HFFc6 (cell line): ENCODE results near the gene GPANK1. TPM values are rescaled to one million over a fixed set of nuclear protein-coding genes. Genes with fewer than 3 reads are reported as not detected.

Experiments used
- DNase-seq: peaks from one replicate; pipeline ENCODE4 v3.0.0-alpha.2; 2018
- H3K27ac Mint-ChIP-seq: 2 replicates; pipeline ENCODE4 v1.8.0; 2020; ENCODE audit warnings: mild to moderate bottlenecking, mixed read lengths
- H3K27me3 Mint-ChIP-seq: 2 replicates; pipeline ENCODE4 v1.8.0; 2021; ENCODE audit warnings: mild to moderate bottlenecking, moderate library complexity, mixed read lengths; ENCODE audit not compliant: insufficient read depth
- H3K36me3 Mint-ChIP-seq: 2 replicates; pipeline ENCODE4 v1.8.0; 2021; ENCODE audit warnings: low read depth, mixed read lengths
- H3K4me1 Mint-ChIP-seq: 2 replicates; pipeline ENCODE4 v1.8.0; 2020; ENCODE audit warnings: low read depth, mixed read lengths
- H3K4me3 Mint-ChIP-seq: 2 replicates; pipeline ENCODE4 v1.8.0; 2020; ENCODE audit warnings: mild to moderate bottlenecking, moderate library complexity, mixed read lengths
- H3K9me3 Mint-ChIP-seq: 2 replicates; pipeline ENCODE4 v1.8.0; 2020; ENCODE audit warnings: mild to moderate bottlenecking, mixed read lengths
- CTCF ChIP-seq: fragments of 200-600 bp; sonication (generic); IDR thresholded peaks from 2 replicates; pipeline ENCODE4 v1.5.0; 2021; ENCODE audit warnings: antibody characterized with exemption, mild to moderate bottlenecking
- total RNA-seq, 6 experiments: library from RNA; stranded (reverse); fragmentation: NEBNext Ultra II Directional; extraction: Animal tissue kit (Norgen Biotek cat#: 25700); gene quantifications; 2 replicates in 1 of 6; 3 replicates in 5 of 6; pipeline ENCODE4 v1.2.3, GENCODE V29; 2021

The GPANK1 gene
- total RNA-seq, 6 experiments from 2014 or later = 11.6 to 14.9 (median 13.0) TPM

DNA sequence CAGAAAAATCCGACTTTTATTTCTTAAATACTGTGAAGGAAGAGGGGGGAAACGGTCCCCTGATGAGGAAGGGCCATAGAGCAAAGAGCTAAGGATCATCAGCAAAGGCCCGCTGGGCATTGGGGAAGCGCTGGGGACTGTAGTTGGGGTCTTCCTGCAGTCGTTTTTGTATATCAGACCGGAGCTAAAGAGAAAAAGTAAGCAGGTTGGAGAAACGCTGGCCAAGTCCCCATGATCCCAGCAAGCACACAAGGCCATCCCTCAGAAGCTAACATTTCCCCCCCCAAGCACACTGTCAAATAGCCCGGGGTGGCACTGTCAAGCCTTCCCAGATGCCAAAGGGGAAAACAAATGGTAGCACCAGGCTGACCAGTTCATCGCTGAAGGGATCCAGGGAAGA is 25.8 kb downstream of the GPANK1 start:
- TF ChIP-seq CTCF = no peak
- peaks cover 54% of the 10 kb centered on the region for H3K4me1 Mint-ChIP-seq
- peaks cover 50% of the 10 kb centered on the region for H3K36me3 Mint-ChIP-seq
- H3K27me3 Mint-ChIP-seq = peaks cover 7% of the 10 kb centered on the region
- no peak overlapping the region; the same call in 1 of the 2 replicates for H3K4me3 Mint-ChIP-seq
- no peak for DNase-seq
- H3K9me3 Mint-ChIP-seq = no peaks in the 10 kb centered on the region
- peak overlapping the region; percentile 91 for H3K27ac Mint-ChIP-seq

- Mint-ChIP-seq H3K4me1 (peaks cover 72% of the 10 kb centered on the region), H3K36me3 (peaks cover 54% of the 10 kb centered on the region), H3K27me3 (peaks cover 7% of the 10 kb centered on the region), H3K27ac (peak overlapping the region; percentile 76), H3K4me3 (no peak overlapping the region), H3K9me3 (no peaks in the 10 kb centered on the region)
- no peak for DNase-seq
- TF ChIP-seq CTCF = no peak
These were observed 27.9 kb downstream of the GPANK1 start for GRCh38 chr6:31636698-31637596.

DNA sequence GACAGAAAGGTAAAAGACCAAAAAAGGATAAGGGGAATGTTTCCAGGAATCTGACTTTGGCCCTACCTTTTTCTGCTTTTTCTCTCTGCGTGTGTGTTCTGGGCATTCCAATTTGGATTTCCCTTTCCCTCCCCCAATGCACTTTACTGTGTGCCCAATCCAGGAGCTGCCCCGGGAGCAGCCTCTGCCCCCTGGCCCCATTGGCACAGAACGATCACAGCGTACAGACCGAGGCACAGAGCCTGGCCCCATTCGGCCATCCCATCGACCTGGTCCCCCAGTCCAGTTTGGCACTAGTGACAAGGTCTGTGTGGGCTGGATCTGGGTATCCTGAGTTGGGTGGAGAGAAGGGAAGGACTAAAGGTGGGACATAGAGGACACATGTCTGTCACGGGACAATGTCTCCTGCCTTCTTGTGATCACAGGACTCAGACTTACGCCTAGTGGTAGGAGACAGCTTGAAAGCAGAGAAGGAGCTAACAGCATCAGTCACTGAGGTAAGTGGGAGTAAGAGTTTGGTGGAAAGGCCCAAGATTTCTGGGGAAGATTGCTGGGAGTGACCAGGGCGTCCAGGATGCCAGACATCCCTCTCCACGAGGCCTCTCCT is 29.7 kb downstream of the GPANK1 start:
- no peak for TF ChIP-seq CTCF
- no peak overlapping the region for H3K4me3 Mint-ChIP-seq
- peaks cover 54% of the 10 kb centered on the region for H3K36me3 Mint-ChIP-seq
- DNase-seq = no peak
- H3K27ac Mint-ChIP-seq = peak overlapping the region; percentile 90
- peaks cover 67% of the 10 kb centered on the region for H3K4me1 Mint-ChIP-seq
- no peaks in the 10 kb centered on the region for H3K9me3 Mint-ChIP-seq
- H3K27me3 Mint-ChIP-seq = peaks cover 7% of the 10 kb centered on the region

GRCh38 chr6:31634131-31634530 is 30.7 kb downstream of the GPANK1 start:
- TF ChIP-seq CTCF = no peak
- DNase-seq = peak; percentile 45
- H3K27me3 Mint-ChIP-seq = peaks cover 5% of the 10 kb centered on the region
- no peaks in the 10 kb centered on the region for H3K9me3 Mint-ChIP-seq
- H3K4me3 Mint-ChIP-seq = peak overlapping the region; percentile 38
- H3K36me3 Mint-ChIP-seq = peaks cover 53% of the 10 kb centered on the region
- H3K27ac Mint-ChIP-seq = peak overlapping the region; percentile 90
- H3K4me1 Mint-ChIP-seq = peaks cover 58% of the 10 kb centered on the region

- peak overlapping the region; percentile 90 for H3K27ac Mint-ChIP-seq
- no peak overlapping the region for H3K4me3 Mint-ChIP-seq
- peaks cover 52% of the 10 kb centered on the region for H3K4me1 Mint-ChIP-seq
- H3K9me3 Mint-ChIP-seq = no peaks in the 10 kb centered on the region
- no peak for TF ChIP-seq CTCF
- H3K27me3 Mint-ChIP-seq = peaks cover 1% of the 10 kb centered on the region
- no peak for DNase-seq
- peaks cover 54% of the 10 kb centered on the region for H3K36me3 Mint-ChIP-seq
These were observed 31.4 kb downstream of the GPANK1 start for GRCh38 chr6:31633447-31633846.
